ENCODE data around the gene LGR6. TPM values are rescaled to one million over a fixed set of nuclear protein-coding genes. Genes with fewer than 3 reads are reported as not detected.

Gene LGR6
- total and polyA plus RNA-seq, 2 of the 8 experiments (the other 6 are each of a cell fraction or from before 2014, with no cell fraction given), result 0.50 to 1.0 TPM

- no peaks in the 10 kb centered on the region; the same call in 1 of the 2 replicates for H3K79me1 ChIP-seq (ENCODE audit: low read depth, low read length)
- no peak overlapping the region for H3K4me3 ChIP-seq (ENCODE audit: extremely low read depth in 1 of 4, insufficient read depth in 2 of 4, low read depth in 3 of 4, low read length in 4 of 4)
- H3K4ac ChIP-seq (replicated peaks; ENCODE audit: insufficient read length, low read depth, low read length), result no peak overlapping the region
- POLR2A ChIA-PET (ENCODE audit: partially characterized antibody), result no interaction called here
- H3K36me3 ChIP-seq (ENCODE audit: control insufficient read depth in 2 of 4, insufficient read depth in 4 of 4, low read length in 3 of 4), result no peaks in the 10 kb centered on the region
- CTCF ChIA-PET (ENCODE audit: partially characterized antibody), result interaction anchor here (1.3 kb wide), 1 partner anchor 13 kb away, joined by 3 read pairs; no protein-coding TSS in a partner anchor
- no peak overlapping the region for H3K14ac ChIP-seq (ENCODE audit: insufficient read length)
- no peak overlapping the region for H4K8ac ChIP-seq (ENCODE audit: extremely low read depth, insufficient read depth, low read length)
- H3K4me2 ChIP-seq (ENCODE audit: insufficient read depth in 1 of 2, low read depth in 2 of 2, low read length in 2 of 2), result no peak overlapping the region
- peaks cover 2 to 9% (median 6%) of the 10 kb centered on the region in 4 experiments; a peak in 6 of 7 replicates for H3K4me1 ChIP-seq (replicated peaks in 1 of 4; ENCODE audit: control insufficient read depth in 3 of 4, insufficient read depth in 4 of 4, low read length in 3 of 4)
- H3K23ac ChIP-seq (ENCODE audit: insufficient read length), result no peak overlapping the region
- no peak overlapping the region for H4K91ac ChIP-seq (replicated peaks; ENCODE audit: insufficient read length, low read length)
- DNase-seq (ENCODE audit: low read depth in 1 of 2, low spot score in 2 of 2) (no peak), FAIRE-seq (no peak)
- no peak overlapping the region for H2BK15ac ChIP-seq (ENCODE audit: low read length)
- H2BK12ac ChIP-seq (ENCODE audit: low read depth, low read length), result no peak overlapping the region
- H3K27me3 ChIP-seq (replicated peaks in 1 of 4; ENCODE audit: control insufficient read depth in 3 of 4, extremely low read depth in 1 of 4, insufficient read depth in 3 of 4, low read length in 3 of 4), result no peaks in the 10 kb centered on the region
- H2AK5ac ChIP-seq (ENCODE audit: low read depth, low read length), result no peak overlapping the region
- H3K23me2 ChIP-seq (ENCODE audit: low read depth, low read length), result no peaks in the 10 kb centered on the region
- H3K27ac ChIP-seq (ENCODE audit: low read depth, low read length), result no peak overlapping the region
- no peak overlapping the region for H2AFZ ChIP-seq (ENCODE audit: low read length)
- no peak overlapping the region for H2BK120ac ChIP-seq (replicated peaks; ENCODE audit: low read depth, low read length)
- no peaks in the 10 kb centered on the region for H4K20me1 ChIP-seq (replicated peaks in 1 of 2; ENCODE audit: control insufficient read depth in 1 of 2, insufficient read depth in 2 of 2, low read length in 2 of 2)
- no peak overlapping the region for H2BK20ac ChIP-seq (ENCODE audit: low read length)
- H4K5ac ChIP-seq (ENCODE audit: insufficient read length, low read depth, low read length), result no peak overlapping the region
- H3K9ac ChIP-seq (replicated peaks in 1 of 4; ENCODE audit: extremely low read depth in 1 of 4, low read depth in 3 of 4, low read length in 3 of 4), result no peak overlapping the region
- no peaks in the 10 kb centered on the region for H3K9me3 ChIP-seq (ENCODE audit: insufficient read depth in 2 of 2, low read depth in 1 of 2, low read length in 1 of 2)
- H3K56ac ChIP-seq (replicated peaks; ENCODE audit: insufficient read length, low read depth, low read length), result no peak overlapping the region
- H3K79me2 ChIP-seq (ENCODE audit: control insufficient read depth in 1 of 2, insufficient read depth in 2 of 2, low read length in 2 of 2), result peaks cover 0 to 25% of the 10 kb centered on the region in 2 experiments; a peak in 2 of 4 replicates
- H2BK5ac ChIP-seq (ENCODE audit: low read depth, low read length), result no peak overlapping the region
- no peak overlapping the region for H3K18ac ChIP-seq (ENCODE audit: extremely low read depth, low read length)
- TF ChIP-seq CTBP2 (IDR thresholded peaks at IDR 0.05; ENCODE audit: borderline replicate concordance, insufficient read depth, insufficient read length, low read length), result no peak
- TF ChIP-seq HDAC6 (IDR thresholded peaks at IDR 0.05; ENCODE audit: low read depth, low read length), result no peak
- no peak for TF ChIP-seq CTCF (IDR thresholded peaks at IDR 0.05; ENCODE audit: control extremely low read depth in 1 of 3, insufficient read depth in 1 of 3, low read depth in 1 of 3, low read length in 3 of 3)
- TF ChIP-seq SIN3A (conservative IDR thresholded peaks at IDR 0.05 in 1 of 2, IDR thresholded peaks at IDR 0.05 in 1 of 2; ENCODE audit: low read depth in 1 of 2, low read length in 2 of 2), result no peak
- no peak for TF ChIP-seq TBP (IDR thresholded peaks at IDR 0.05; ENCODE audit: low read depth, low read length)
- TF ChIP-seq HDAC2 (IDR thresholded peaks at IDR 0.05; ENCODE audit: borderline replicate concordance in 1 of 2, low read depth in 2 of 2, low read length in 2 of 2), result no peak
- no peak for TF ChIP-seq NANOG (IDR thresholded peaks at IDR 0.05; ENCODE audit: insufficient read depth, low read depth, low read length, poor library complexity, severe bottlenecking)
- TF ChIP-seq ATF3 (IDR thresholded peaks at IDR 0.05; ENCODE audit: insufficient read depth, low read depth, low read length), result no peak
- no peak for TF ChIP-seq RNF2 (IDR thresholded peaks at IDR 0.05; ENCODE audit: borderline replicate concordance, low read depth, low read length, missing control alignments, poor library complexity, severe bottlenecking)
- no peak for TF ChIP-seq TAF7 (optimal IDR thresholded peaks at IDR 0.05; ENCODE audit: borderline replicate concordance, low read depth, low read length)
Measured at GRCh38 chr1:202357506-202357905, 163.9 kb downstream of the LGR6 start.
